A172 (cell line): Measurements from ENCODE around the gene PPP1R15B. TPM values are rescaled to one million over a fixed set of nuclear protein-coding genes. Genes with fewer than 3 reads are reported as not detected.
A peak's percentile ranks its signal among the peaks of the same experiment; 100 is the strongest.

Source experiments
- DNase-seq: peaks from one replicate; pipeline ENCODE4 v3.0.0-alpha.2; 2015; ENCODE audit warnings: low spot score
- total RNA-seq: library from RNA; depleted of rRNA; stranded (reverse); fragments of >200 nt; shearing (Covaris generic); gene quantifications from 2 replicates; pipeline ENCODE4 v1.2.3, GENCODE V29; 2014

PPP1R15B gene
- total RNA-seq, 1 experiment from 2014 or later, result 34.5 TPM

- DNase-seq, result no peak
These were observed 10.6 kb downstream of the PPP1R15B start for GRCh38 chr1:204400882-204401510.

GRCh38 chr1:204398197-204399125, 13.2 kb downstream of the PPP1R15B start:
- DNase-seq, result peak; percentile 90

- no peak for DNase-seq
These were observed 15.5 kb downstream of the PPP1R15B start for GRCh38 chr1:204396015-204396583.

- DNase-seq, result no peak
These were observed 20.0 kb downstream of the PPP1R15B start for GRCh38 chr1:204391629-204392028.

- no peak for DNase-seq
These were observed 20.7 kb downstream of the PPP1R15B start for GRCh38 chr1:204390751-204391466.

GRCh38 chr1:204385727-204386126, 25.9 kb downstream of the PPP1R15B start:
- no peak for DNase-seq

GRCh38 chr1:204384636-204385352, 26.8 kb downstream of the PPP1R15B start:
- peak; percentile 63 for DNase-seq

GRCh38 chr1:204383163-204383904, 28.3 kb downstream of the PPP1R15B start:
- no peak for DNase-seq

- no peak for DNase-seq
These were observed 28.9 kb downstream of the PPP1R15B start for GRCh38 chr1:204382714-204383083.

- DNase-seq, result no peak
These were observed 31.3 kb downstream of the PPP1R15B start for GRCh38 chr1:204380293-204380831.

- peak; percentile 30 for DNase-seq
These were observed 33.6 kb downstream of the PPP1R15B start for GRCh38 chr1:204377800-204378668.

- DNase-seq, result no peak
These were observed 34.5 kb downstream of the PPP1R15B start for GRCh38 chr1:204376919-204377799.

- no peak for DNase-seq
These were observed 35.2 kb downstream of the PPP1R15B start for GRCh38 chr1:204376465-204376864.

GRCh38 chr1:204373911-204374310, 37.7 kb downstream of the PPP1R15B start:
- DNase-seq, result no peak

- DNase-seq, result no peak
These were observed 41.4 kb downstream of the PPP1R15B start for GRCh38 chr1:204370176-204370575.

- DNase-seq, result no peak
These were observed 42.5 kb downstream of the PPP1R15B start for GRCh38 chr1:204368996-204369726.

- DNase-seq, result peak; percentile 35
These were observed 43.7 kb downstream of the PPP1R15B start for GRCh38 chr1:204367956-204368355.
